Suprapubic skin (tissue), 4 donors: ENCODE data around the gene FAM163B.

ENCODE experiments used
- CTCF ChIP-seq, 2 donors: fragments of 200-600 bp in 1 of 2; fragments of 450-650 bp in 1 of 2; sonication (generic) in 1 of 2; IDR thresholded peaks; one replicate each; pipeline ENCODE4 v1.5.1; 2016 to 2019; ENCODE audit warnings: antibody characterized with exemption in 2 of 2, mild to moderate bottlenecking in 1 of 2, moderate library complexity in 1 of 2
- EP300 ChIP-seq: sonication (generic); formaldehyde crosslinking; IDR thresholded peaks from one replicate; pipeline ENCODE4 v1.6.1; 2017; ENCODE audit warnings: antibody characterized with exemption
- POLR2A ChIP-seq, 2 donors: fragments of 450-650 bp; IDR thresholded peaks; one replicate each; pipeline ENCODE4 v1.6.1; 2017; ENCODE audit warnings: antibody characterized with exemption in 2 of 2, mild to moderate bottlenecking in 2 of 2, moderate library complexity in 2 of 2
- POLR2AphosphoS5 ChIP-seq, 3 donors: sonication (generic); formaldehyde crosslinking; IDR thresholded peaks; one replicate each; pipeline ENCODE4 v1.6.1; 2017; ENCODE audit warnings: antibody characterized with exemption in 3 of 3

- no peak for TF ChIP-seq CTCF (IDR thresholded peaks at IDR 0.05)
- TF ChIP-seq POLR2A (IDR thresholded peaks at IDR 0.05): no peak
- no peak for TF ChIP-seq POLR2AphosphoS5 (IDR thresholded peaks at IDR 0.05)
- TF ChIP-seq EP300: no peak
Measured at GRCh38 chr9:133558191-133559126, 50.7 kb downstream of the FAM163B start.
